DMS53 treated with DMSO at 0.1 percent for 48 hours (cell line): ENCODE results near the gene PEAK1.
"Not testable (repeated sequence)": the region's sequence is repeated elsewhere in the genome, so short reads cannot be mapped to it uniquely, and the experiment has no call there.

ENCODE experiments used
- DNase-seq: peaks from one replicate; lab custom pipeline; 2025; ENCODE audit not compliant: unreplicated experiment; lab: John Stamatoyannopoulos, UW

Gene PEAK1

GRCh38 chr15:77311618-77312398 is 108.1 kb downstream of the PEAK1 start:
- no peak for DNase-seq

DNA sequence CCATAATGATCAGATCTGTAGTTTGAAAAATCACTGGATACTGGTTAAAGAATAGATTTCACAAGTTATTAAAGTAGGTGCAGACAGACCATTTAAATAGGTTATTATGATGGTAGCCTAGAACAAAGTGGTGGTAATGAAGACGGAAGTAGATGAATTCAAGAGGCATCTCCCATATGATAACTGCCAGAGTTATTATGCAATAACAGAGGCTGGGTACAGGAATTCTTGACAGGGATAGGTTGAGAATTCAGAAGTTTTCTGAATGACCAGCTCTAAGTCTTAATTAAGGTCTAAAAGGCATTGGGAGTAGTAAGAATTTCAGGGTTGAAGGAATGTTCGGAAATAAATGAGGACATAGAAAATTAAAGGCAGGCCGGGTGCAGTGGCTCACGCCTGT is 108.9 kb downstream of the PEAK1 start:
- no peak for DNase-seq

- DNase-seq, result no peak
Observed at GRCh38 chr15:77309392-77309791, 110.5 kb downstream of the PEAK1 start.

DNA sequence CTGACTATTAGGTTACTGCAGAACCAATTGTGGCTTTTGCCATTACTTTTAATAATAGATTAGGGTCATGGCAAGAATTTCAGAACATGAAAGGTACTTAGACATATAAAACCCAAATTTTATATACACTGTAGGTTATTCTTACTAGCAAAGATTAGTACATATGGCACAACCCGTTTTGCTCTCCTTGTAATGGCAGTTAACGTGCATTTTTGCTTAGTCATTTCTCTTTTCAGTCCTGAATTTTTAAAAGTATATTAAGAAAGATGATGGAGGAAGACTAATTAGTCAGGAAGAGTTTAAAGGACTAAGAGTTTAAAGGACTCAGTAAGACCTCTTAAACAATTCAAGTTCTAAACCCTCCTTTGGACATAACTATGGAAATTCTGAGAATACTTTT is 114.0 kb downstream of the PEAK1 start:
- no peak for DNase-seq

- DNase-seq, result no peak
Observed at GRCh38 chr15:77296773-77297337, 123.0 kb downstream of the PEAK1 start.

GRCh38 chr15:77295446-77295845 is 124.5 kb downstream of the PEAK1 start:
- no peak for DNase-seq

GRCh38 chr15:77292969-77293558 is 126.8 kb downstream of the PEAK1 start:
- no peak for DNase-seq

DNA sequence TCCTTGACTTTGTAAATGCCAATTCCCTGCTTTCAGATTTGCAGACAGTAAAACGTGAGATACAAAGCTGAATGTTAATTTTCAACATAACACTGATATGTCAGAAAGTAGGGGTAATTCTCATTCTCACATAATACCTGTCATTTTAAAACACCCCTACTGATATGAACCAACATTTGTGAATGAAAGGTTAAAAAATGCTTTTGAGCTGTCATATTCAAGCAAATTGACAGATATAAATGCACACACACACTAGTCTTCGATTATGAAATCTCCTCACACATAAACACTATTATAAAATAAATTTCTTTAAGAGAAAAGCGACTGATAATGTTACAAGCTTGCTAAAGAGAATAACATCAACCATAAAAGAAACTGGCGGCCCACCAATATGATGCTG is 128.8 kb downstream of the PEAK1 start:
- DNase-seq, result no peak

DNA sequence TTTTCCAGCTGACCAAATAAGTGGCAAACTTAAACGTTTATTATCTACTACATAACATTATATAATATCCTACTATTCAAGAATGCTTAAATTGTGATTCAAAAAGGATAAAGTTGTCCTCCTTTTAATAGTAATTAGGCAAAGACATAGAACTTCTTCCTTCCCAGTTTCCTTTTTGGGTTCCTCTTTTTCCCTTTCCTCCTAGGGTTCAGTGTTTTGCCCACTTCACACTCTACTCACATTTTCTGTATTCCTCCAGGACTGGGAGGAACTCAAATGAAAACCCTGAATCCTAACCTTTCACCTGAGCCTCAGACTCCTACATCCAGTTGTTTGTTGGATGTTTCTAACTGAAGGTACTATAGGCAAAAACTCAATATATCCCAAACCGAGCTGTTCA is 132.5 kb downstream of the PEAK1 start:
- no peak for DNase-seq

- no peak for DNase-seq
Observed at GRCh38 chr15:77285057-77285997, 134.6 kb downstream of the PEAK1 start.

DNA sequence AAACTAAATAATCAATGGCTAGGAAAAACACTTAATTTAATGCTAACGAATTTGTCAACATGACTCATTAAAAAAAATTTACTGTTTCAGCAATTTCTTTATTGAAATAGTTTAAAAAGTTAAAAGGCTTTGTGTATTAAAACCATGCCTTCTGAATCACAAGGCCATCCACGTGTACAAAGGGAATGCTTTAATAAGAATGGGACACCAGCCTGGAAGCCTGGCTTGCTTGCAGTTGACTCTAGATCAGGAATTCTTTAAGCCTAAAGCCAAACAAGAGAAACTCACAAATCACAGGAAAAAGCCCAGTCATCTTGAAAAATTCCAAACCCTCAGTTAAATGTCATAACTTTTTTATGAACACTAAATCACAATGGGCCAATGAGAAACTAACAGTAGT is 137.6 kb downstream of the PEAK1 start:
- no peak for DNase-seq

- DNase-seq, result no peak
Observed at GRCh38 chr15:77276943-77277342, 143.0 kb downstream of the PEAK1 start.

DNA sequence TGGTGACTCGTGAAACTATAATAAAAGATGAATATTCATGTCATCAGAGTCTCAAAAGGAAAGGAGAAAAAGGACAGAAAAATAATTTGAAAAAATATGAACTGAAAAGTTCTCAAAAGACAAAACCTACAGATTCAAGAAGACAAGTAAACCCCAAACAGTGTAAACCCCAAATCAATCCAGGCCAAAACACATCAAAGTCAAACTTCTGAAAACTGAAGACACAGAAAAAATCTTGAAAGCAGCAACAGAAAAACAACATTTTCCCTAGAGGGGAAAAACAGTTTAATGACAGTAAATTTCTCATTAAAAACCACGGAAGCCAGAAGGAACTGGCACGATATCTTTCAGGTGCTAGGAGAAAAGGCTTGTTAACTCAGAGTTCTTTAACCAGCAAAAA is 143.8 kb downstream of the PEAK1 start:
- DNase-seq, result no peak

DNA sequence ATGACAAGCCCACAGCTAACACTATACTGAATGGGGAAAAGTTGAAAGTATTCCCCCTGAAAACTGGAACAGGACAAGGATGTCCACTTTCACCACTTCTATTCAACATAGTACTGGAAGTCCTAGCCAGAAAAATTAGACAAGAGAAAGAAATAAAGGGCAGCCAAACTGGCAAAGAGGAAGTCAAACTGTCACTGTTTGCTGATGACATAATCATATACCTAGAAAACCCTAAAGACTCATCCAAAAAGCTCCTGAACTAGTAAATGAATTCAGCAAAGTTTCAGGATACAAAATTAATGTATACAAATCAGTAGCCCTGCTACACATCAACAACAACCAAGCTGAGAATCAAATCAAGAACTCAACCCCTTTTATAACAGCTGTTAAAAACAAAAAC is 146.8 kb downstream of the PEAK1 start:
- not testable (repeated sequence) for DNase-seq

- no peak for DNase-seq
Observed at GRCh38 chr15:77266708-77267386, 153.1 kb downstream of the PEAK1 start.

DNA sequence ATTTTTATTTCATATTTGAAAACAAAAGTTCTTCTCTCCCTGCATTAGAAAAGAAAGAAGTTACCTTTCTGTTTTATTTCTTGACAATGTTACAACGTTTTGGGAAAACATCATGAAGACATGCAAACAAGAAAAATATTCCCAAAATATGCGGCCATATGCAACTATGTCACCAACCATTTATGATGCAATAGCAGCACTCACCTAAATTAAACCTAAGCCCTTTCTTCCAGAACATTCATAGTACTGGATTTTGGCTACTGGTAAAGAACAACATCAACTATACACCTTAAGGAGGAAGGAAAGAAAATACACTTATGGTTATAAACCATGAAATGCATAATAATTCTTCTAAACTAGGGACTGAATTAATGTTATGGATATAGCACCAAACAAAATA is 164.5 kb downstream of the PEAK1 start:
- no peak for DNase-seq

DNA sequence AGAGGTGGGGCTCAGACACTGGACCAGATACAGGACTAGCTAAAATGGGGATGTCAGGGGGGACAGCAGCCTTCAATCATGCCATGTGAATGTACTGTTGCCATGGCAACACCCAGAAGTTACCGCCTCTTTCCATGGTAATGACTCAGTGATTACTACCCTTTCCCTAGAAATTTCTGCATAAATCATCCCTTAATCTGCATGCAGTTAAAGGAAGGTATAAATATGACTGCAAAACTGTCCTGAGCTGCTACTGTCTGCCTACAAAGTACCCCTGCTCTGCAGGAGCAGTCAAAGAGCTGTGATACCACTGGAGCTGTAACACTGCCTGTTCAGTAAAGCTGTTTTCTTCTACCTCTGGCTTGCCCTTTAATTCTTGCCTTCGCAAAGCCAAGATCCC is 168.2 kb downstream of the PEAK1 start:
- no peak for DNase-seq

DNA sequence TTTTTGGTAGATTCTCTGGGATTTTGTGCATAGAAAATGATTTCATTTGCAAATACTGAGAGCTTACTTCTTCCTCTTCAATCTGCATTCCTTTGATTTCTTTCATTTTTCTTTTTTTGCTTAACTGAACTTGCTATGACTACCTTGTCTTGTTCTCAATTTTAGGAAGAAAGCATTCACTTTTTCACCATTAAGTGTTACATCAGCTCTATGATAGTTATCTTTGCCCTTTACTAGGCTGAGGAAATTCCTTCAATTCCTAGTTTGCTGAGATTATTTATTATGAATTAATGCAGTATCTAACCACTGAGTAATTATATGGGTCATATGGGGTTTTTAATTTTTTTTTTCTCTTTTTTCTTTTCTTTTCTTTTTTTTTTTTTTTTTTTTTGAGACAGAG is 172.8 kb downstream of the PEAK1 start:
- DNase-seq, result no peak

DNA sequence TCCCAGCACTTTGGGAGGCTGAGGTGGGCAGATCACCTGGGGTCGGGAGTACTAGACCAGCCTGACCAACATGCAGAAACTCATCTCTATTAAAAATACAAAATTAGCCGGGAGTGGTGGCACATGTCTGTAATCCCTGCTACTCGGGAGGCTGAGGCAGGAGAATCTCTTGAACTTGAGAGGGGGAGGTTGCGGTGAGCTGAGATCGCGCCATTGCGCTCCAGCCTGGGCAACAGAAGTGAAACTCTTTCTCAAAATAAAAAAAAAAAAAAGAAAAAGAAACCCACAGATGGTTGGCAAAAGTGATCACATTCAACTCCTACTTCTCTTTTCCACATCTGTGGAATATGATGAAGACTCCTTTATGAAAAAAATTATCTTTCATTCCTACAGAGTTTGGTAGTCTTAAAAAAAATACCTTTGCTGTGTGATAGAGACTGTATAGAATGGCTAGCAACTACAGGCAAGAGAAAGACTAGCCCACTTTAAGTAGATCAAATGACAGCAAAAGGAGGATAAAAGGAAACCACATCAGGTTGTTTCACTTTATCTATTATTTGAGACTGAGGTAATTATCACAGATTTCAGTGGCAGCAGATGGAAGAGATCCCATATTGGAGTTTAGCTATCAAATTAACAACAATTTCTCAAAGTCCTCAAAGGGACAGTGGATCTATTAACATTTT is 176.0 kb downstream of the PEAK1 start:
- DNase-seq, result no peak

- DNase-seq, result no peak
Observed at GRCh38 chr15:77243135-77243534, 176.8 kb downstream of the PEAK1 start.
